Measurements from ENCODE around the gene FAM234B. TPM values are rescaled to one million over a fixed set of nuclear protein-coding genes. Genes with fewer than 3 reads are reported as not detected.

The FAM234B gene
- total and polyA plus RNA-seq, 7 experiments from 2014 or later: 2.6 to 5.8 (median 4.3) TPM

DNA sequence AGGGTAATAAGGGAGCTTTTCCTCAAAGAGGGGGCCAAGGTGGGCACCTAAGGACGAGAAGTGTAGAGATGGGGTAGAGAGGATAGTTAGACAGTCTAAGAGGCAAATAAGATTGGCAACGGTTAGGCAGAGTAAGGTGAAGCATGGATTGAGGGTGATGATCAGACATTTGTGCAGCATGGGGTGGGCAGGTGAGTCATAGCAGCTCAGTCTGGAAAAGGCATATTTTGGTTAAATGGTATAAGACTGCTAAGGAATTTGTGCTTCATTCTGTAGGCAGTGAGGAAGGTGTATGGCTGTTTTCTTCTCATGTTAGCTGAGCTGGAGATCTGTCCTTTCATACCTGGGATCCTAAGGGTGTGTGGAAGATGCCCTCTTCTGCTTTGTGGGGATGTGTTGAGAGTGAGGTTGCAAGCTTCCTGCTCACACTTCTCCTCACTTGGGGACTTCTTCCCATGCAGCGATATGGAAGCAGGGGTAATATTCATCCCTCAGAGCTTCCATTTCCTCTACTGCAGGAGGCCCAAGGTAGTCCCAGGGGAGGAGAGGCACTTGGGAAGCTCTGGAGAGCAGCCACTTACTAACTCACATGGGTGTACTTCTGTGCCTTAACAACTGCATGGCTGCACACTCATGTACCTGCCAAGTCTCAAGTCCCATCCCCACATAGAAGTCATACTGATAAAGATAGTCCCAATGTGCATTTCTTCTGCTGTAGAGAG, 30.4 kb downstream of the FAM234B start:
- Histone ChIP-seq H3K9me3 (ENCODE audit: control insufficient read depth in 2 of 3, low read length in 3 of 3) (no peaks in the 10 kb centered on the region), H3K27me3 (ENCODE audit: control insufficient read depth in 2 of 2, insufficient read depth in 2 of 2, low read length in 2 of 2) (no peaks in the 10 kb centered on the region), H3K4me1 (ENCODE audit: control insufficient read depth in 2 of 2, insufficient read depth in 2 of 2, low read length in 2 of 2) (no peaks in the 10 kb centered on the region), H3K36me3 (ENCODE audit: control insufficient read depth in 2 of 3, insufficient read depth in 3 of 3, low read length in 3 of 3) (peaks cover 0 to 21% (median 0%) of the 10 kb centered on the region in 3 experiments), H3K4me3 (ENCODE audit: low read length) (no peak overlapping the region), H3K27ac (ENCODE audit: low read depth, low read length) (no peak overlapping the region)
- Mint-ChIP-seq H3K27ac (peak overlapping the region in 1 of 9 donors; percentile 66), H3K4me1 (no peaks in the 10 kb centered on the region), H3K9me3 (no peaks in the 10 kb centered on the region), H3K4me3 (no peak overlapping the region), H3K36me3 (peaks cover 5 to 56% (median 16%) of the 10 kb centered on the region in 5 donors), H3K27me3 (no peaks in the 10 kb centered on the region)
- intact Hi-C loops (cut with micrococcal nuclease): no loop called here
- POLR2A ChIA-PET: no interaction called here
- CTCF ChIA-PET: interaction anchor here (0.6 kb wide), 1 partner anchor 13 kb away, joined by 3 read pairs; no protein-coding TSS in a partner anchor
- ATAC-seq (no peak), DNase-seq (no peak)

DNA sequence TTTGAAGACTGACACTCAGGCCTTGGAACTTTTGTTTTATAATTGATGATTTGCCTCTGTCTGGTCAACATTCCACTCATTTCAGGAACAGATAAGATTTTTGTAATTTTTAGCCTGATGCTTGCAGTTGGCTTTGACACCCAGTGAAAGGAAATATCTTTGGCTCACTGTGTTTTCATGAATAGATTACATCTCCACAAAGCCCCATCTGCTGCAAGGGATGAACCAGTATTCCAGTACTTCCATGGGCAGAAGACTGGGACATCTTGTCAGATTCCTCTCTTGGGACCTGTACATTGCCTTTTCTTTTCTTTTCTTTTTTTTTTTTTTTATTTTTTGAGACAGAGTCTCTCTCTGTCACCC, 30.9 kb downstream of the FAM234B start:
- H3K27me3 Mint-ChIP-seq: no peaks in the 10 kb centered on the region
- H3K4me3 ChIP-seq (ENCODE audit: low read length): no peak overlapping the region
- POLR2A ChIA-PET: no interaction called here
- no peaks in the 10 kb centered on the region for H3K9me3 ChIP-seq (ENCODE audit: control insufficient read depth in 2 of 3, low read length in 3 of 3)
- CTCF ChIA-PET: interaction anchor here (0.6 kb wide), 2 partner anchors 12 to 137 kb away, joined by 3 to 4 read pairs; no protein-coding TSS in a partner anchor
- H3K27me3 ChIP-seq (ENCODE audit: control insufficient read depth in 2 of 2, insufficient read depth in 2 of 2, low read length in 2 of 2): no peaks in the 10 kb centered on the region
- DNase-seq (no peak), ATAC-seq (no peak)
- peaks cover 5 to 56% (median 20%) of the 10 kb centered on the region in 5 donors for H3K36me3 Mint-ChIP-seq
- no peak overlapping the region for H3K27ac Mint-ChIP-seq
- peaks cover 0 to 21% (median 0%) of the 10 kb centered on the region in 3 experiments for H3K36me3 ChIP-seq (ENCODE audit: control insufficient read depth in 2 of 3, insufficient read depth in 3 of 3, low read length in 3 of 3)
- intact Hi-C loops (cut with micrococcal nuclease): no loop called here
- H3K4me1 Mint-ChIP-seq: no peaks in the 10 kb centered on the region
- H3K4me1 ChIP-seq (ENCODE audit: control insufficient read depth in 2 of 2, insufficient read depth in 2 of 2, low read length in 2 of 2): no peaks in the 10 kb centered on the region
- no peak overlapping the region for H3K27ac ChIP-seq (ENCODE audit: low read depth, low read length)
- no peak overlapping the region for H3K4me3 Mint-ChIP-seq
- H3K9me3 Mint-ChIP-seq: no peaks in the 10 kb centered on the region

DNA sequence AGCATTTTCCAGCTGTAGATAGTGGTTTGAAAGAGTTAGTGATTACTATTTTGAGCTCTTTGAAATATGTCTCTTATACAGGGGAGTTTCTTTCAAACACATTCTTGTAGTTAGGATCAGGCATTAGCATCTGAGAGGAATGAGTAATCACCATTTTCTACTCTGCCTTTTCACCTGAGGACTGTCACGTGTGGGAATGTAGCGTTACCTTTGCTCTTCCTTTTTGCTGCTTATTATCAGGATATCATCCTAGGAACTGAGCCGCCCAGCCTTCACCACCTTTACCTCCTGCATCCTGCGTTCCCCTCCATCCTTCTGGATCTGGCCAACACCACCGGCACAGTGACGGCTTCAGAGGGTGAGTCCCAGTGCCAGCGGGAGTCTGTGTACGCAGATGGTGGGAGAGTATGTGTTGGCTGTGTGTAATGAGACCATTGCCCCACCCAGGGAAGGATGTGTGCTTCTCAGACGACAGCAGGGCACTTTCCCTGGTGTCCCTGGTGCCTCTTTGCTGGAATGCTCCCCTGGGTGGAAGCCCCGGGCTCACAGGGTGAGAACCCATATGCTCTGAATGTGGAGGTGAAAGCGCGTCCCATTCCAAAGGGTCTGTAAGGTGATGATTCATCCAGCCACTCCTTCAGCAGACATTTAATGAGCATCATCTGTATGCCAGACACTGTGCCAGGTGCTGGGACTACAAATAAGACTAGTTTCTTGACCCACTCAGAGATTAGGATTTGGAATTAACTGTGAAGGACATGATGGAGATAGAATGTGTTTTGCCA, 31.8 kb downstream of the FAM234B start:
- Mint-ChIP-seq H3K4me1 (no peaks in the 10 kb centered on the region), H3K9me3 (no peaks in the 10 kb centered on the region), H3K36me3 (peaks cover 5 to 59% (median 29%) of the 10 kb centered on the region in 5 donors), H3K27ac (no peak overlapping the region), H3K27me3 (no peaks in the 10 kb centered on the region), H3K4me3 (no peak overlapping the region)
- no peak overlapping the region for H3K27ac ChIP-seq (ENCODE audit: low read depth, low read length)
- ATAC-seq (no peak), DNase-seq (no peak)
- H3K9me3 ChIP-seq (ENCODE audit: control insufficient read depth in 2 of 3, low read length in 3 of 3): no peaks in the 10 kb centered on the region
- CTCF ChIA-PET: interaction anchor here (0.6 kb wide), 1 partner anchor 136 kb away, joined by 4 read pairs; no protein-coding TSS in a partner anchor
- no peaks in the 10 kb centered on the region for H3K27me3 ChIP-seq (ENCODE audit: control insufficient read depth in 2 of 2, insufficient read depth in 2 of 2, low read length in 2 of 2)
- peaks cover 0 to 21% (median 0%) of the 10 kb centered on the region in 3 experiments for H3K36me3 ChIP-seq (ENCODE audit: control insufficient read depth in 2 of 3, insufficient read depth in 3 of 3, low read length in 3 of 3)
- H3K4me3 ChIP-seq (ENCODE audit: low read length): no peak overlapping the region
- POLR2A ChIA-PET: no interaction called here
- intact Hi-C loops (cut with micrococcal nuclease): no loop called here
- no peaks in the 10 kb centered on the region for H3K4me1 ChIP-seq (ENCODE audit: control insufficient read depth in 2 of 2, insufficient read depth in 2 of 2, low read length in 2 of 2)

- POLR2A ChIA-PET: interaction anchor here (0.6 kb wide), 1 partner anchor 17 kb away, joined by 3 read pairs; no protein-coding TSS in a partner anchor
- no peaks in the 10 kb centered on the region for H3K27me3 Mint-ChIP-seq
- H3K9me3 Mint-ChIP-seq: no peaks in the 10 kb centered on the region
- no peak overlapping the region for H3K27ac ChIP-seq (ENCODE audit: low read depth, low read length)
- DNase-seq: no peak
- no peaks in the 10 kb centered on the region for H3K9me3 ChIP-seq (ENCODE audit: control insufficient read depth in 2 of 3, low read length in 3 of 3)
- H3K27ac Mint-ChIP-seq: no peak overlapping the region
- CTCF ChIA-PET: interaction anchor here (0.6 kb wide), 1 partner anchor 133 kb away, joined by 3 read pairs; no protein-coding TSS in a partner anchor
- peaks cover 0 to 15% (median 0%) of the 10 kb centered on the region in 3 experiments for H3K36me3 ChIP-seq (ENCODE audit: control insufficient read depth in 2 of 3, insufficient read depth in 3 of 3, low read length in 3 of 3)
- intact Hi-C loops (cut with micrococcal nuclease): no loop called here
- no peaks in the 10 kb centered on the region for H3K4me1 Mint-ChIP-seq
- ATAC-seq: no peak
- H3K27me3 ChIP-seq (ENCODE audit: control insufficient read depth in 2 of 2, insufficient read depth in 2 of 2, low read length in 2 of 2): no peaks in the 10 kb centered on the region
- no peaks in the 10 kb centered on the region for H3K4me1 ChIP-seq (ENCODE audit: control insufficient read depth in 2 of 2, insufficient read depth in 2 of 2, low read length in 2 of 2)
- H3K4me3 Mint-ChIP-seq: no peak overlapping the region
- H3K4me3 ChIP-seq (ENCODE audit: low read length): no peak overlapping the region
- H3K36me3 Mint-ChIP-seq: peaks cover 0 to 57% (median 31%) of the 10 kb centered on the region in 5 donors
Observed at GRCh38 chr12:13079440-13079906, 35.3 kb downstream of the FAM234B start.

GRCh38 chr12:13080266-13080665, 36.1 kb downstream of the FAM234B start:
- intact Hi-C loops (cut with micrococcal nuclease): no loop called here
- no peak overlapping the region for H3K27ac ChIP-seq (ENCODE audit: low read depth, low read length)
- no peaks in the 10 kb centered on the region for H3K4me1 ChIP-seq (ENCODE audit: control insufficient read depth in 2 of 2, insufficient read depth in 2 of 2, low read length in 2 of 2)
- CTCF ChIA-PET: interaction anchor here (1.3 kb wide), 1 partner anchor 132 kb away, joined by 3 read pairs; no protein-coding TSS in a partner anchor
- peaks cover 0 to 3% (median 0%) of the 10 kb centered on the region in 7 donors for H3K4me1 Mint-ChIP-seq
- no peak overlapping the region for H3K4me3 ChIP-seq (ENCODE audit: low read length)
- no peaks in the 10 kb centered on the region for H3K9me3 ChIP-seq (ENCODE audit: control insufficient read depth in 2 of 3, low read length in 3 of 3)
- peaks cover 0 to 15% (median 0%) of the 10 kb centered on the region in 3 experiments for H3K36me3 ChIP-seq (ENCODE audit: control insufficient read depth in 2 of 3, insufficient read depth in 3 of 3, low read length in 3 of 3)
- no peak for DNase-seq
- no peak overlapping the region for H3K4me3 Mint-ChIP-seq
- no peaks in the 10 kb centered on the region for H3K27me3 ChIP-seq (ENCODE audit: control insufficient read depth in 2 of 2, insufficient read depth in 2 of 2, low read length in 2 of 2)
- ATAC-seq: no peak
- POLR2A ChIA-PET: interaction anchor here (0.6 kb wide), 1 partner anchor 17 kb away, joined by 3 read pairs; no protein-coding TSS in a partner anchor
- no peaks in the 10 kb centered on the region for H3K27me3 Mint-ChIP-seq
- H3K36me3 Mint-ChIP-seq: peaks cover 0 to 64% (median 31%) of the 10 kb centered on the region in 5 donors
- no peak overlapping the region for H3K27ac Mint-ChIP-seq
- peaks cover 0 to 1% (median 0%) of the 10 kb centered on the region in 11 donors for H3K9me3 Mint-ChIP-seq

- Histone ChIP-seq H3K27me3 (ENCODE audit: control insufficient read depth in 2 of 2, insufficient read depth in 2 of 2, low read length in 2 of 2) (no peaks in the 10 kb centered on the region), H3K36me3 (ENCODE audit: control insufficient read depth in 2 of 3, insufficient read depth in 3 of 3, low read length in 3 of 3) (peaks cover 0 to 3% (median 0%) of the 10 kb centered on the region in 3 experiments), H3K4me1 (ENCODE audit: control insufficient read depth in 2 of 2, insufficient read depth in 2 of 2, low read length in 2 of 2) (no peaks in the 10 kb centered on the region), H3K4me3 (ENCODE audit: low read length) (no peak overlapping the region), H3K27ac (ENCODE audit: low read depth, low read length) (no peak overlapping the region), H3K9me3 (ENCODE audit: control insufficient read depth in 2 of 3, low read length in 3 of 3) (no peaks in the 10 kb centered on the region)
- ChIA-PET CTCF (no interaction called here), POLR2A (no interaction called here)
- Mint-ChIP-seq H3K27ac (no peak overlapping the region), H3K27me3 (no peaks in the 10 kb centered on the region), H3K36me3 (peaks cover 0 to 59% (median 26%) of the 10 kb centered on the region in 5 donors), H3K4me1 (peaks cover 0 to 3% (median 0%) of the 10 kb centered on the region in 7 donors), H3K9me3 (peaks cover 0 to 3% (median 0%) of the 10 kb centered on the region in 11 donors), H3K4me3 (no peak overlapping the region)
- intact Hi-C loops (cut with micrococcal nuclease): no loop called here
- DNase-seq: no peak
- ATAC-seq: no peak
Observed at GRCh38 chr12:13082861-13083260, 38.7 kb downstream of the FAM234B start.
